Measurements from ENCODE around the gene IMP3.
"Not testable (repeated sequence)": the region's sequence is repeated elsewhere in the genome, so short reads cannot be mapped to it uniquely, and the experiment has no call there.

IMP3 gene, protein sequence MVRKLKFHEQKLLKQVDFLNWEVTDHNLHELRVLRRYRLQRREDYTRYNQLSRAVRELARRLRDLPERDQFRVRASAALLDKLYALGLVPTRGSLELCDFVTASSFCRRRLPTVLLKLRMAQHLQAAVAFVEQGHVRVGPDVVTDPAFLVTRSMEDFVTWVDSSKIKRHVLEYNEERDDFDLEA

DNA sequence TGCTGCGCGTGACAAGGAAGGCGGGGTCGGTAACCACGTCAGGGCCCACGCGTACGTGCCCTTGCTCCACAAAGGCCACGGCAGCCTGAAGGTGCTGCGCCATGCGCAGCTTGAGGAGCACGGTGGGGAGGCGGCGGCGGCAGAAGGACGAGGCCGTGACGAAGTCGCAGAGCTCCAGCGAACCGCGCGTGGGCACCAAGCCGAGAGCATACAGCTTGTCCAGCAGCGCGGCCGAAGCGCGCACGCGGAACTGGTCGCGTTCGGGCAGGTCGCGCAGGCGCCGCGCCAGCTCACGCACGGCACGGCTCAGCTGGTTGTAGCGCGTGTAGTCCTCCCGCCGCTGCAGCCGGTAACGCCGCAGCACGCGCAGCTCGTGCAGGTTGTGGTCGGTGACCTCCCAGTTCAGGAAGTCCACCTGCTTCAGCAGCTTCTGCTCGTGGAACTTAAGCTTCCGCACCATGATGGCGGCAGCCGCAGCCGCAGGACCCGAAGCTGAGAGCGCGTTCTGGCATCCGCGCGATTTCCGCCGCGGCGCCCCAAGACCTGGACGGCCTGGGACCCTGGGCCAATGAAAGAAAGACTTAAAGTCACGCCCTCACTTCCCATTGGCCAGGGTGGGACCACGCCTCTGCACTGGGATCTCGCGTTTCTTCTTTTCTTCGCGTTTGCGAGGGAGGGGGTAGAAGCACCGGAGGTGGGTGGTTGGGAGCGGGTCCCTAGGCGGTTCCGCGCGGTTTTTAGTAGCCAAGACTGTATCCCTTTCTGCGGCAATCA, at the start of gene IMP3:
Gene IMP3 (minus strand): TSS at position 516 of the 774 bp plus-strand sequence. CDS start 56 bp downstream, at position 460.
- peak; percentile 84 for DNase-seq (ENCODE audit: low read depth)

DNA sequence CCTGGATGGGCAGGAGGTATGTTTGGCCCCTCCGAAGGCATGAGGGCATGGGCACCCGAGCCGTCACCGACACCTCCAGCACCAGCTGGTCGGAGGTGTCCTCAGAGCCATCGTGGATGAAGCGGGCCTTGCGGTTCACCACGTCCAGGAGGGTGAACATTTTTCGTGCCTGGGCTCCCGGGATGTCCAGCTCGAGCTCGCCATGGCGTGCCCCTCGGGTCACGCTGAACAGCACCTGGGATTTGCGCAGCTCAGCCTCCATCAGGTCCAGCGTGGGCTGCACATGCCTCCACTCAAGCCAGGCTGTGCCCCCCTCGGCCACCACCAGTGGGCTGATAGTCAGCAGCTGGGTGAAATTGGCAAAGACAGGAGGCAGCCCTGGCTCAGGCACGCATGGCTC, 49.4 kb upstream of the IMP3 start:
- DNase-seq (ENCODE audit: low read depth) = not testable (repeated sequence)

DNA sequence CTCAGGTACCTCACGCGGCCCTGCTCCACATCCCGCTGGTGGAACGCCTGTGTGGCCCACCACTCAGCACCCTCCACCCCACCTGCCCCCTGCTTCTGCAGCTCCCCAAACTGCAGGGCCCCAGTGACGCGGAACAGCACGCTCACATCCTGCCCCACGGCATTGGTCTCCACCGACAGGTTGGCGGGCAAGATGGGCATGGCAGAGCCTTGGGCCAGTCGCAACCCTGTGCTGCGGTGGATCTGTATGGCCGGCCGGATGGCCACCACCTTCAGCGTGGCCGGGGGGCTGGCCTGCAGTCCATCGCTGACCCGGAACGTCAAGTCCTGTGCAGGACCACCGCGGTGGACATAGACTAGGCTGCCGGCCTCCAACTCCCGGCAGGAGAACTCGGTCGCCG, 48.8 kb upstream of the IMP3 start:
- DNase-seq (ENCODE audit: low read depth) = no peak

DNA sequence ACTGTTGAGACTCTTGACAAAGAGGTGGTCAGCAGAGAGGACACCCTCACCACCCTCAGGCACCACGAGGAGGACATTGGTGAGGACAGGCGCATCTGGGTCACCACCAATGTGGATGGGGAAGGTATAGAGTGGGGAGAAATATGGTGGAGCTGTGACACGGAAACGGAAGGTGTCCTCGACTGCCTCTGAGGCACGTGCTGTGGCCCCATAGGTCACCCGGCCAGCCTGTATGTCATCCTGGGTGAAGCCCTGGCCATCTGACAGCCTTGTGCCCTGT, 48.2 kb upstream of the IMP3 start:
- no peak for DNase-seq (ENCODE audit: low read depth)

DNA sequence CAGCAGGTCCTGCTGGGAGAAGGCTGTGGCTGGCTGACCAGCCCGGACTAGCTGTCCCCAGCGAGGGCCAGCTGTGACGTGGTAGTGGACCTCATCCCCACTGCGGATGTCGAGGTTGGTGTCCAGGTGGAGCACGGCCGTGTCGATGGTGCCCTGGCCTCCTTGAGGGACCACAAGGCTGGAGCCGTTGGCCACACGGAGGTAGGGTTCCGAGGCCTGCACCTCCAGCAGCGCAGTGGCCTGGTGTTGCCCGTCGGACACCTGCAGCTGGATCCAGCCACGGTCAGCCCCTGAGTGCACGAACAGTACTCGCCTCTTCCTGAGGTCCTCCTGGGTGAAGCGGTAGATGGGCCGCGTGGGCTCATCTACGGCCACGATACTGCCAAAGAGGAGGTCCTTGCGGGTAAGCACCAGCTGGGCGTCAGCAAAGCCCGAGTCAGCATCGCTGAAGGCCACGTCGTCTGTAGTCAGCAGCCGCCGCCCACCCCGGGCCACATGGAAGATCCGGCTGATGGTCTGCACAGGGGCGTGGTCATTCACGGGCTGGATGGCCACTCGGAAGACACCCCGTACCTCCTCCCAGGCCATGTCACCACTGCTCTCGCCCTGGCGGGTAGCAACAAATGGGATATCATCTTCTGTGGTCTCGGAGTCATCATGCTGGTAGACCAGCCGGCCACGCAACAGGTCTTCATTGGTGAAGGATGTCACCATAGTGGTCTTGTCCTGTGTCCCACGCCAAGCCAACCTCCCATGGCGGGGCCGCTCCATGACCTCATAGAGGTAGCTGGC, 47.7 kb upstream of the IMP3 start:
- no peak for DNase-seq (ENCODE audit: low read depth)

DNA sequence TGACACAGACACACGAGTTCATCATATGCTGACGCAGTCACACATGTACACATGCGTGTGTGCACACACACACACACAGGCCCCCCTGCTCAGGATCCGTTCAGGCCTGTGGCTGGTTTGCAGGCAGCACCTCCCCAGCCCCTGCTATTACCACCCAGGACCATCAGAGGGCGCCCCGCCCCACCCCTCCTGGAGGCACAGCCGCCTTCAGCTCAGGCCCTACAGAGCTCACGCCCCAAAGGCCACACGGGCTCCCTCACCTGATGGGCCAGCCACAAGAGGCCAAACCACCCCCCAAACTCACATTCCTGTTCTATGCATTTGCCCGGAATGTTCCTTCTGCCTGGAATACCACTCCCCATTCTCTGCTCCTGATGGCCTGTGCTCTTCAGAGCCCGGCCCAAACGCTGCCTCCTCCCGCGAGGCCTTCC, 46.2 kb upstream of the IMP3 start:
- peak; percentile 45 for DNase-seq (ENCODE audit: low read depth)

DNA sequence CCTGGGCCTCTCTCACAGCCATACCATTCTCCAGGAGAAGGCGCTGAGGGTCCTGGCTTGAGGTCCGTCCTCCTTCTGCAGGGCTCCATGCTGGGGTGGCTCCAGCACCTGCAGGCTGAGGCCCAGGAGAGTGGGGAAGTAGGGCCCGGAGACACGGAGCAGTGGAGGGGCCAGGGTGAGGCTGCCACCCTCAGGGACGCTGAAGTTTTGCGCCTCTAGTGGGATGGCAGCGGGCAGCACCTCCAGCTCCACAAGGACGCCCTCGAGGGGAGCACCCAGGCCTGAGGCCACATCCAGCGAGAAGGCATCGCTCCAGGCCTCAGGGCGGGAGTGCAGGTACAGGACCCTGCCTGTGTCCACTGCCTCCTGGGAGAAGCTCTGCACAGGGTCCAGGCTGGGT, 45.2 kb upstream of the IMP3 start:
- DNase-seq (ENCODE audit: low read depth) = no peak

DNA sequence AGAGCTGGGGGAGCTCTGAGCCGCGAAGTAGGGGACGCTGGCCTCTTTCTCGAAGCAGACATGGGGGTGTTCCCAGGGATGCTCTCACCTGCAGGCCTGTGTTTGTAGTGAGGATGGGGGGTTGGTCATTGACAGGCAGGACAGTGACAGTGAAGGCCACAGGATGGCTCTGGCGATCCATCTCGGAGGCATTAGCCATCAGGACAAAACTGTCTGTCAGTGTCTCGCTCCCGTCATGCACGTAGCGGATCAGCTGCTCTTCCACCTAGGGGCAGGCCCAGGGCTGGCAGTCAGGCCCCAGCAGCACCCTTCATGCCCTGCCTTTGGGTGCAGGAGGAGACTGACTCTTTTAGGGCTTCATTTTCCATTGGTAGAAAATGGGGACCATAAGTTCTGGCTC, 44.6 kb upstream of the IMP3 start:
- DNase-seq (ENCODE audit: low read depth) = no peak

DNA sequence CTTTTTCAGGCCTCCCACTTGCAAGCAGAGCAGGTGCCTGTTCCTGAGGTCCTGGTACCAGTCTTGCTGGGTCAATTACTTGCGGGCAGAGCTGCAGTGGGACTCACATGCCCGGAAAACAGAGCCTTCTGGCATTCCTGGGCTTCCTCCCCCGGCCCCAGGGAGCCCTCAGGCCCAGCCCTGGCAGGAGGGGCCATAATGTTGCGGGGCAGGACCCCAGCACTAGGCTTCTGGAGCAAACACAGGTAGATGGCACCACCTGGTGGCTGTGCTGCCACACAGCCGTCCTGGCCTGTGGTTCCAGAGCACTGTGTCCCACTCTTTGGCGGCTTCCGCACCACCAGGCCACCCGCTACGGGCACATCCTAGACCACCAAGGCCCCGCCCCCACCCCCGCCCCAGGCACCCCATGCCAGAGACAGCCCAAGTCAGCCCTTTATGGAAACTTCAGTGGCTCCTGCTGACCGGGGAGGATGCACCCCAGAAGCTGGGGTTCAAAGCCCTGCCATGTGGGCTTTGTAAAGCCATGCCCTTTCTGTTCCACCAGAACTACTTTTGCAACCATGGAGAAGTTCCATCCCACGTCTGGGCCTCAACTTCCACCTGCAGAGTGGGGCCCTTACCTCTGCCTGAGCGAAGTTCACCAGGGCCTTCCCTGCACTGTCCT, 43.8 kb upstream of the IMP3 start:
- DNase-seq (ENCODE audit: low read depth) = peak; percentile 38

DNA sequence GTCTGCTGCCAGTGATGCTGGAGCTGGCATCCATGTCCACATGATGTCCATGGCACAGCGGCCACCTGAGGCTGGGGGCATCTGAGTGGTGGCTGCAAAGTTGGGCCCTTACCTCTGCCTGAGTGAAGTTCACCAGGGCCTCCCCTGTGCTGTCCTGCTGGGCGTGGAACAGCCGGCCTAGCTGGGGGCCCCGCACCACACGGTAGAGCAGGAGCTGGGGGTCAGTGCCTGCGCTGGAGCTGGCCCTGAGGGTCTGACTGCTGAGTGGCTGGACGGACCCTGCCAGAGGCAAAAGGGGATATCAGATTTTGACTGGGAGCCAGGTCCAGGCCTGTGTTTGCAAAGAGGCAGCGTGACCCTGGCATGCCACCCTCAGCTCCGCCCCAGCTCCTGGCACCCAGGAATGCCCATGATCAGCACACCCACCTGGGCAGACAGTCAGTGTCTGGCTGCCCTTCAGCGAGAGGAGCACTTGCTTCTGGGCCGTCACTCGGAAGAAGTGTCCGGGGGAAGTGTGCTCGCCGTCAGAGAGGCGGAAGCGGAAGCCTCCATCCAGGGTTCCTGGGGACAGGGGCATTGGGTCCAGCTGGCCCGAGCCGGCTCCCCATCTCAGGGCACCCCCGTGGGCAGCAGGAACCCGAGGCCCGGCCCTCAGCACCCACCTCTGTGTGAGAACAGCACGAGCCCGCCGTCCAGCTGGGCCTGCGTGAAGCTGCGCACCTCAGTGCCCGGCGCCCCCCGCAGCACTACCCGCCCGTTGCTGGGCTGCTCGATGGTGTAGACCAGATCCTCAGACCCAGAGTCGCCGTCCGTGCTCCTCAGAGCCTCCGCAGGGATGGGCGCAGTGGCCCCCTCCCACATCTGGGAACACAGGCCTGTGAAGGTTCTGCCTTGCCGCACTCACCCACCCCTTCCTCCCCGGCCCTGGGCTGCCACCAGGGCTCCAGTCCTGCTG, 42.4 kb upstream of the IMP3 start:
- DNase-seq (ENCODE audit: low read depth) = no peak

DNA sequence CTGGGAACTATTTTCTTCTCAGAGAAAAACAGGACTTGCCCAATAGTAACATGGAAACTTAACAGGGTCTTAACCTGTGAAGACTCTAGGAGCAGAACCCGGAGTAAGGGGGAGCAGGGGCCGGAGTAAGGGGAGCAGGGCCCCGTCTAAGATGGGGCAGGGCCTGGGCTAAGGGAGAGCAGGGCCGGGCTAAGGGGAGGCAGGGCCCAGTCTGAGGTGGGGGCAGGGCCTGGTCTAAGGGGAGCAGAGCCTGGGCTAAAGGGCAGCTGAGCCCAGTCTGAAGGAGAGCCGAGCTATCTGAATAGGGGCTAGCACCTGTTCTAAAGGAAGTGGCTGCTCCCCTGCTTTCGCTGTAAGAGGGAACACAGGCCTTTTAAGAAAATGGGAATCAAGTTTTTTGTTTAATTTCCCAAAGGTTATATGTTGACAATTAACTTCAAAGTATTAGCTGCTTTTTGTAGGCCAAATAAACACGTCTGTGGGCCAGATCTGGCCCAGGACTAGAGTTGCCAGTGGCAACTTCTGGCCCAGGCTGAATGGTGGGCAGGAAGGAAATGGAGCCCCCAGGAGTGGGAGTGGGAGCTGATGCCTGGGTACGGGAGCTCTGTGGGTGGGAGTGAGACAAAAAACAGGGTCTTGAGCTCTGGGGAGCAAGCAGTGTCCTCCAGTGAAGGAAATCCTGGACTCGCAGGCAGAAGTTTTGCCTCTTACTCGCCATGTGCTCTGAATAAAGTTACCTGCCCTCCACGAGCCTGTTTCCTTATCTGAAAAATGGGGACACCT, 40.2 kb upstream of the IMP3 start:
- DNase-seq (ENCODE audit: low read depth) = no peak

DNA sequence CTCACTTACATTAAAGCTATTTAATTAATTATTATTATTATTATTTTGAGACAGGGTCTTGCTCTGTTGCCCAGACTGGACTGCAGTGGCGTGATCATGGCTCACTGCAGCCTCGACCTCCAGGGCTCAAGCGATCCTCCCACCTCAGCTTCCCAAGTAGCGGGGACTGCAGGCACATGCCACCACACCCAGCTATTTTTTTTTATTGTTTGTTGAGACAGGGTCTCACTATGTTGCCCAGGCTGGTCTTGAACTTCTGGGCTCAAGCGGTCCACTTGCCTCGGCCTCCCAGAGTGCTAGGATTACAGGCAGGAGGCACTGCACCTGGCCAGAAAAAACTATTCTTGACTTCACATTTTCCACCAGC, 38.3 kb upstream of the IMP3 start:
- DNase-seq (ENCODE audit: low read depth) = not testable (repeated sequence)

DNA sequence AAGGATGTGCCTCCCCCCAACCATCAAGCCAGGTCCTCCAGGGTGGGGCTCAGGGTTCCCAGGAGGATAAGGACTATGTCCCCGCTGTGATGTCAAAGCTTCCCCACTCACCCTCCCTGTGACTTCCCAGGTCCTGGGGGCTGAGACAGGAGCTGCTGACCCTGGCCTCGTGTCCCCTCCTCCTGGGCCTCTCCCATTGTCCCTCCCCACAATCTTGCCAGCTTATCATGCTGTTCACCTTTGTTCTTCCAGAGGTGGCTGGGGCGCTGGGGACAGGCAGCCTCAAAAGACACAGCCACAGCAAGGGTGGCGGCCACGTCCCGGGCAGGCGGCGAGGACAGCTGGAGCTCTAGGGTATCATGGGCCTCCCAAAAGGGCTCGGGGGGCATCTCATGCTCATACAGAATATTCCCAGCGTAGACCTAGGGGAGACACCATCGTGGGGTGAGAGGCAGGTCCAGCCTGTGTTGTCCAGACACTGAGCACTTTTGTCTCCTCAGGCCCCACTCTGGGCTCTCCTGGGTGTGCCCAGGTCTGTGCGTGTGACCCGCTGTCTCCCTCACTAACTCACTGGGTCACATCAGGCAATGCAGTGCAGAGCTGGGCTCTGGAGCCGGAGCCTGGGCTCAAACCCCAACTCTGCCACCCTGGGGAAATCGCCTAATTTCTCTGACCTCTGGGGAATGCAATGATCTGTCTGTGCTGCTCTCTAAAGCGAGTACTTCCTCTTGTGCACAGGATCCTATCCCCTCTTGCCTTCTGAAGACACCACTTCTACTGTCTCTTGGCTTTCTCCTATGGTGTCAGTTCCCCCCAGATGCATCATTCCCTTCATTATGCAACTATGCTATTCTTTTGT, 37.7 kb upstream of the IMP3 start:
- no peak for DNase-seq (ENCODE audit: low read depth)

DNA sequence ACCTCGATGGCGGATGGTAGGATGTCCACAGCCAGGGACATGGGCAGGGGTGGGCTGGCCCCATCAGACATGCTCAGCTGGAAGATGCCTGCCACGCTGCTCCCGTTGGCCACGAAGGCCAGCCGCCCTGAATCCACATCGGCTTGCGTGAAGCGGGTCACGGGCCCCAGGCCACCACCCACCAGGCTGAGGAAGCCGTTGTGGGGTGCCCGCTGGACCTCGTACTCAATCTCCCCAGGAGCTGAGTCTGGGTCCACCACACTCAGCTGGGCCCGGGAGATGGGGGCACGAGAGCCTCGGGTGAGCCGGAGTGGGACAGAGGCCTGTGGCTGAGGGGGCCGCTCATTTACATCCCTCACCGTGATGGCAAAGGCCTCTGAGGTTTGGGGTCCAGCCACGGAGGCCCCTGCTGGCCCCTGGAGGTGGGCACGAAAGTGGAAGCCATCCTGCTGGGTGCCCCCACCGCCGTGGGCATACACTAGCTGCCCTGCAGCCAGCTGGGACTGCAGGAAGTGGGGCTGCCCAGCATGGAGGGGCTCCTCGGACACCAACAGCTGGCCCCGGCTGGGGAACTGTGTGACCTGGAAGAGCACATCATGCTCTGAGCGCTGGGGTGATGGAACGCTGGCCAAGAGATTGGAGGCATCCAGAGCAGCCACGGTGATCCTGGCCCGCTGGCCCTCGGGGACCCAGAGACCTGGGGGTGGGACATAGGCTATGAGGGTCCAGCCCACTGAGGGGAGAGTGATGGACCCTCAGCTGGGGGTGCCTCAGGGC, 36.9 kb upstream of the IMP3 start:
- DNase-seq (ENCODE audit: low read depth) = no peak

DNA sequence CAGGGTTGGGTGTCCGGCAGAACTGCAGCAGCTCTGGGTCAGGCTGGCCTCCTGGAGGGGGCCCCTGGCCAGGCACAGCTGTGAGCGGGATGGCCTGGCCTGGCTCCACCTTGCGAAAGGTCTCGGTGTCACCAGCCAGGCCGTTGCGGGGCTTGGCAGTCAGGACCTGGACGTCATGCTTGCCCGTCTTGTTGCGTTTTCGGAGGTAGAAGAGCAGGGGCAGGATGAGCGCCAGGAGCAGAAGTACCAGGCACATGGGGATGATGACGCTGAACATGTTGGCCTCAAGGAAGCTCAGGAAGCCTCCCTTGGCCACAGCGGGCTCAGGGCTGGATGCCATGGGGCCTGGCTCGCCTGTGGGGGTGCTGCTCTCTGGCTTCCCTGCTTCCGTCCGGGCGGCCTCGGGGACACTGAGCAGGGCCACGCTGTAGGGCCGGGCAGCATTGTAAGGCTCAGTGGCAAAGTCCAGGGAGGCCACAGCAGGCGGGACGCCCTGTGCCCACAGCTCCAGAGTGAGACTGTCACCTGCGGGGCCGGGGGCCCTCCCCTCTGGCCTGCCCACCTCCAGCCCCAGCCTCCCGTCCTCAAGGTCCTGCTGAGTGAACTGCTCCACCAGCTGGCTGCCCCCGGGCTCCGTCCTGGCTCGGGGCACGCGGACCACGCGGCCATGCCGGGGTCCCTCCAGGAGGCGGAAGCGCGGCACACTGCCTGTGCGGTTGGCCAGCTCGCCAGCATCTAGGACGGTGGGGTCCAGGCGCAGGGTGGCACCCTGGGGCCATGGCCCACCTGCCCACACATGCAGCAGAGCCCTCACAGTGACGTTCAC, 35.8 kb upstream of the IMP3 start:
- no peak for DNase-seq (ENCODE audit: low read depth)

DNA sequence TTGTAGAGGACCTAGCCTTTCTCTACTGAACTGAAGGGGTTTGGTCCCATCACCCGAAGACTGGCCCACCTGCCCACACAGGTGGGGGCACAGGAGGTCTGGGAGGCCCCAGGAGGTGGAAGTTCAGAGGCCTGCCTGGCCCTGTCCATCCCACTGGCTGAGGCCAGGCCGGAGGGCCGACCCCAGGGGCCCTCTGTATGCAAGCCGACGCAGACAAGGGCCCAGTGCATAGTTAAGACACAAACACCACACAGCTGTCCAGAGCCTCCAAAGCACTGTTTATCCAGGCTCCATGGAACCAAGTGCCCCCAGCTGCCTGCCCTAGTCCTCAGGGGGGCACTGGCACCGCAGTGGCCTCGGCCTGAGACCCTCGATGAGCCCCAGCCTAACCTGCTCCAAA, 34.3 kb upstream of the IMP3 start:
- DNase-seq (ENCODE audit: low read depth) = no peak

DNA sequence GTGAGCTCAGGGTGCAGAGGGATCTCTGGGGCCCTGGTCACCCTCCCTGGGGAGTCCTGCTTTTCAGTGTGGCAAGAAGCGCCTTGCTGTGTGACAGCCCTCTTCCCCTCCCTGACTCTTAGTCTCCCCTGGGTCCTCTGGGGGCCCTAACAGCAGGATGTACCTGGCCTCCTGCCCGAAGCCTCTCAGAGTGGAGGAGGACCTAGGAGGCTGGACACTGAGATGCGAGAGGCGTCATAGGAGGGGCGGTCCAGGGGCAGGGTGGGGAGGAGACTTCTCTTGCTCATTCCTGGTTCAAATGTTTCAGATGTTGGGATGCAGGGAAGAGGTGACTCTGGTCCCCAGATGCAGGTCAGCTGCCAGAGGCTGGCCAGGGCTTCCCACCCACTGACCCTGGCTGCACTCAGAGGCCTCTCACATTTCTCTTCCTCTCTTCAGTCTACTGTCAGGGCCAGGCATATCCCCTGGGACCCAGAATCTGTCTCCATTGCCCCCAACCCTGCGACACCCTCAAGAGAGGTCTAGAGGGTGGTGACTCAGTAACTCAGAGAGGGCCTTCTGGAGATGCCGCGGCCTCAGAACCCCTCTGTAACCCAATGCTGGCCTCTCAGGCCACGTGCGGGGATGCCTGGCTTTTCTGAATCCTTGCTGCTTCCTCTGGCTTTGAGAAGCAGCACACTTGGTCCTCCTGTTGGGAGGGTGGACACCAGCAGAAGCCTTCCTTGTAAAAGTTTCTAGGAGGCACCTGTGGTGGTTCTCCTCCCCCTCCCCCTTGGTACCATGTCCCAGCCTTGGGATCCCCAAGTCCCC, 33.6 kb upstream of the IMP3 start:
- no peak for DNase-seq (ENCODE audit: low read depth)

All from stimulated activated CD8-positive, alpha-beta memory T cell treated with anti-CD3 and anti-CD28 coated beads, Interleukin-15, amount 100 ng/mL, for 1 hour (primary cell).